GM12892 (cell line): ENCODE measurements around the gene DLG2.

Experiments used
- POLR2A ChIP-seq: IDR thresholded peaks from 2 replicates; pipeline ENCODE4 v1.6.1; 2011; ENCODE audit warnings: low read depth, low read length, control low read depth
- POLR2AphosphoS5 ChIP-seq: IDR thresholded peaks from 2 replicates; pipeline ENCODE4 v1.6.1; 2011; ENCODE audit warnings: low read depth, low read length, control low read depth

- TF ChIP-seq POLR2A = no peak
- no peak for TF ChIP-seq POLR2AphosphoS5
These were observed 2086.9 kb downstream of the DLG2 start for GRCh38 chr11:83540112-83540675.
